Neural progenitor cell (in vitro differentiated cells): Measurements from ENCODE around the gene FKBP1A. TPM values are rescaled to one million over a fixed set of nuclear protein-coding genes. Genes with fewer than 3 reads are reported as not detected.

Experiments
- DNase-seq: peaks from one replicate; pipeline ENCODE4 v3.0.0-alpha.2; 2016; ENCODE audit warnings: low spot score
- H2AFZ ChIP-seq: fragments of 200-600 bp; sonication (generic); replicated peaks from 2 replicates; pipeline ENCODE4 v1.6.1; 2016; ENCODE audit warnings: antibody characterized with exemption
- H3F3A ChIP-seq: fragments of 200-600 bp; sonication (generic); 2 replicates; pipeline ENCODE4 v1.6.1; 2016; ENCODE audit warnings: antibody characterized with exemption, low read depth
- H3K27ac ChIP-seq: fragments of 200-600 bp; sonication (generic); 2 replicates; pipeline ENCODE4 v1.5.1; 2016; ENCODE audit warnings: mild to moderate bottlenecking
- H3K27me3 ChIP-seq: fragments of 200-600 bp; sonication (generic); 2 replicates; pipeline ENCODE4 v1.6.1; 2016; ENCODE audit warnings: mild to moderate bottlenecking, moderate library complexity
- H3K36me3 ChIP-seq: fragments of 200-600 bp; sonication (generic); 2 replicates; pipeline ENCODE4 v1.5.1; 2016
- H3K4me1 ChIP-seq: fragments of 200-600 bp; sonication (generic); 2 replicates; pipeline ENCODE4 v1.6.1; 2016; ENCODE audit warnings: mixed run types
- H3K4me2 ChIP-seq: fragments of 200-600 bp; sonication (generic); 2 replicates; pipeline ENCODE4 v1.6.1; 2016
- H3K4me3 ChIP-seq: fragments of 200-600 bp; sonication (generic); 2 replicates; pipeline ENCODE4 v1.5.1; 2016
- H3K79me2 ChIP-seq: fragments of 200-600 bp; sonication (generic); 2 replicates; pipeline ENCODE4 v1.6.1; 2016; ENCODE audit warnings: low read depth
- H3K9ac ChIP-seq: fragments of 200-600 bp; sonication (generic); 2 replicates; pipeline ENCODE4 v1.6.1; 2016
- H3K9me3 ChIP-seq: fragments of 200-600 bp; sonication (generic); 2 replicates; pipeline ENCODE4 v1.5.1; 2016; ENCODE audit warnings: low read depth
- H4K20me1 ChIP-seq: fragments of 200-600 bp; sonication (generic); 2 replicates; pipeline ENCODE4 v1.6.1; 2016; ENCODE audit warnings: low read depth
- H3K27ac Mint-ChIP-seq: 3 replicates; pipeline ENCODE4 v1.8.0; 2021; ENCODE audit warnings: mixed read lengths
- H3K27me3 Mint-ChIP-seq: 2 replicates; pipeline ENCODE4 v1.8.0; 2022; ENCODE audit warnings: low read depth, mild to moderate bottlenecking, inconsistent platforms, moderate library complexity, mixed read lengths; ENCODE audit not compliant: insufficient read depth
- H3K36me3 Mint-ChIP-seq: 3 replicates; pipeline ENCODE4 v1.8.0; 2021; ENCODE audit warnings: mixed read lengths
- H3K4me1 Mint-ChIP-seq: 3 replicates; pipeline ENCODE4 v1.8.0; 2021; ENCODE audit warnings: mixed read lengths
- H3K4me3 Mint-ChIP-seq: 3 replicates; pipeline ENCODE4 v1.8.0; 2021; ENCODE audit warnings: mild to moderate bottlenecking, moderate library complexity, mixed read lengths
- H3K9me3 Mint-ChIP-seq: 3 replicates; pipeline ENCODE4 v1.8.0; 2020; ENCODE audit warnings: mixed read lengths
- CTCF ChIP-seq: fragments of 200-600 bp; sonication (generic); IDR thresholded peaks from 2 replicates; pipeline ENCODE4 v1.5.1; 2017; ENCODE audit warnings: antibody characterized with exemption, mild to moderate bottlenecking
- EZH2 ChIP-seq: fragments of 200-600 bp; sonication (generic); IDR thresholded peaks from 2 replicates; pipeline ENCODE4 v1.6.1; 2017; ENCODE audit warnings: antibody characterized with exemption, mild to moderate bottlenecking, moderate library complexity
- EZH2phosphoT487 ChIP-seq: fragments of 200-600 bp; sonication (generic); IDR thresholded peaks from 2 replicates; pipeline ENCODE4 v1.6.1; 2017; ENCODE audit warnings: antibody characterized with exemption
- total RNA-seq: library from RNA; depleted of rRNA; stranded (reverse); fragments of >200 nt; gene quantifications from 2 replicates; pipeline ENCODE4 v1.2.3, GENCODE V29; 2015; ENCODE audit warnings: low replicate concordance

FKBP1A gene
- total RNA-seq, 1 donor from 2014 or later = 128 TPM

GRCh38 chr20:1436263-1436662, 43.4 kb upstream of the FKBP1A start:
- peaks cover 2% of the 10 kb centered on the region for H3F3A ChIP-seq
- H3K4me1 ChIP-seq = no peaks in the 10 kb centered on the region
- H3K36me3 ChIP-seq = no peaks in the 10 kb centered on the region
- H3K27ac Mint-ChIP-seq = no peak overlapping the region
- H4K20me1 ChIP-seq = no peaks in the 10 kb centered on the region
- H3K79me2 ChIP-seq = no peaks in the 10 kb centered on the region
- no peak for DNase-seq
- H3K9ac ChIP-seq = no peak overlapping the region
- H2AFZ ChIP-seq = no peak overlapping the region
- peaks cover 17% of the 10 kb centered on the region for H3K36me3 Mint-ChIP-seq
- no peaks in the 10 kb centered on the region for H3K27me3 ChIP-seq
- no peak overlapping the region for H3K4me2 ChIP-seq
- H3K9me3 ChIP-seq = no peaks in the 10 kb centered on the region
- H3K4me1 Mint-ChIP-seq = no peaks in the 10 kb centered on the region
- TF ChIP-seq EZH2 (no peak), CTCF (no peak), EZH2phosphoT487 (no peak)
- H3K27me3 Mint-ChIP-seq = no peaks in the 10 kb centered on the region
- H3K4me3 ChIP-seq = no peak overlapping the region
- no peaks in the 10 kb centered on the region for H3K9me3 Mint-ChIP-seq
- H3K4me3 Mint-ChIP-seq = no peak overlapping the region
- no peak overlapping the region for H3K27ac ChIP-seq

GRCh38 chr20:1435337-1435699, 42.5 kb upstream of the FKBP1A start:
- no peak overlapping the region for H3K4me3 Mint-ChIP-seq
- no peak overlapping the region for H3K27ac ChIP-seq
- TF ChIP-seq CTCF (no peak), EZH2 (no peak), EZH2phosphoT487 (no peak)

GRCh38 chr20:1434571-1435336, 41.9 kb upstream of the FKBP1A start:
- DNase-seq = no peak
- H3K36me3 Mint-ChIP-seq = peaks cover 19% of the 10 kb centered on the region
- Histone ChIP-seq H3K4me3 (no peak overlapping the region), H3K27me3 (no peaks in the 10 kb centered on the region), H3K27ac (no peak overlapping the region), H3K36me3 (no peaks in the 10 kb centered on the region), H3K79me2 (no peaks in the 10 kb centered on the region), H4K20me1 (no peaks in the 10 kb centered on the region), H3K9ac (no peak overlapping the region), H3K9me3 (no peaks in the 10 kb centered on the region), H3K4me2 (no peak overlapping the region), H2AFZ (no peak overlapping the region), H3K4me1 (no peaks in the 10 kb centered on the region), H3F3A (peaks cover 2% of the 10 kb centered on the region)
- H3K27me3 Mint-ChIP-seq = no peaks in the 10 kb centered on the region
- H3K4me3 Mint-ChIP-seq = no peak overlapping the region
- no peaks in the 10 kb centered on the region for H3K9me3 Mint-ChIP-seq
- H3K27ac Mint-ChIP-seq = no peak overlapping the region
- H3K4me1 Mint-ChIP-seq = peaks cover 2% of the 10 kb centered on the region
- TF ChIP-seq EZH2 = no peak

More at GRCh38 chr20:1435337-1435699, 42.5 kb upstream of the FKBP1A start:
- Mint-ChIP-seq H3K36me3 (peaks cover 19% of the 10 kb centered on the region), H3K9me3 (no peaks in the 10 kb centered on the region), H3K4me1 (peaks cover 2% of the 10 kb centered on the region), H3K27me3 (no peaks in the 10 kb centered on the region), H3K27ac (no peak overlapping the region)
- Histone ChIP-seq H3K36me3 (no peaks in the 10 kb centered on the region), H3K9ac (no peak overlapping the region), H3K4me1 (no peaks in the 10 kb centered on the region), H3K4me2 (no peak overlapping the region), H3K79me2 (no peaks in the 10 kb centered on the region), H2AFZ (no peak overlapping the region), H4K20me1 (no peaks in the 10 kb centered on the region), H3F3A (peaks cover 2% of the 10 kb centered on the region), H3K4me3 (no peak overlapping the region), H3K27me3 (no peaks in the 10 kb centered on the region), H3K9me3 (no peaks in the 10 kb centered on the region)
- no peak for DNase-seq

GRCh38 chr20:1431158-1431557, 38.3 kb upstream of the FKBP1A start:
- H3K36me3 Mint-ChIP-seq = peaks cover 16% of the 10 kb centered on the region
- Histone ChIP-seq H3K27me3 (no peaks in the 10 kb centered on the region), H3K9me3 (no peaks in the 10 kb centered on the region), H2AFZ (no peak overlapping the region), H3K4me3 (no peak overlapping the region), H3K4me2 (no peak overlapping the region), H3K79me2 (no peaks in the 10 kb centered on the region), H3K36me3 (no peaks in the 10 kb centered on the region), H4K20me1 (no peaks in the 10 kb centered on the region), H3F3A (peaks cover 27% of the 10 kb centered on the region), H3K4me1 (peaks cover 20% of the 10 kb centered on the region), H3K27ac (no peak overlapping the region), H3K9ac (no peak overlapping the region)
- no peak overlapping the region for H3K4me3 Mint-ChIP-seq
- H3K9me3 Mint-ChIP-seq = peaks cover 5% of the 10 kb centered on the region
- H3K27me3 Mint-ChIP-seq = no peaks in the 10 kb centered on the region
- no peak for TF ChIP-seq CTCF
- no peak for TF ChIP-seq EZH2
- TF ChIP-seq EZH2phosphoT487 = no peak
- peaks cover 26% of the 10 kb centered on the region for H3K4me1 Mint-ChIP-seq
- DNase-seq = no peak
- H3K27ac Mint-ChIP-seq = no peak overlapping the region
